ENCODE data around the gene CYP8B1. TPM values are rescaled to one million over a fixed set of nuclear protein-coding genes. Genes with fewer than 3 reads are reported as not detected.

The CYP8B1 gene
- total and polyA plus RNA-seq, 2 of the 13 experiments (the other 11 are each of a cell fraction or from before 2014, with no cell fraction given) = 0.58 to 2.0 TPM

DNA sequence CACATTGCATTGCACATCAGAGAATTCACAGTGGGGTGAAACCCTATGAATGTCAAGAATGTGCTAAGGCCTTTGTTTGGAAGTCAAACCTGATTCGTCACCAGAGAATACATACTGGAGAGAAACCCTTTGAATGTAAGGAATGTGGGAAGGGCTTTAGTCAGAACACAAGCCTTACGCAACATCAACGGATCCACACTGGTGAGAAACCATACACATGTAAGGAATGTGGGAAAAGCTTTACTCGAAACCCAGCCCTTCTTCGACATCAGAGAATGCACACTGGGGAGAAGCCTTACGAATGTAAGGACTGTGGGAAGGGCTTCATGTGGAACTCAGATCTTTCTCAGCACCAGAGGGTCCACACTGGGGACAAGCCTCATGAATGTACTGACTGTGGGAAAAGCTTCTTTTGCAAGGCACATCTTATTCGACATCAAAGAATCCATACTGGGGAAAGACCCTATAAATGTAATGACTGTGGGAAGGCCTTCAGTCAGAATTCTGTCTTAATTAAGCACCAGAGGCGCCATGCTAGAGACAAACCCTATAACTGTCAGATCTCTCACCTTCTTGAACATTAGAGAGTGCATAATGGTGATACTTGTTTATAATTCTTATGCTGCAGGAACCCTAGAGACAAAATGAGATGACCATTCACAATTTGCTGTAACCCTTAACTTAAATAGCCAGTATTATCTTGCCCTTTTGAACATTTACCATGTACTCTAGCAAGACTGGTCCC, 39.3 kb upstream of the CYP8B1 start (continued):
- TF ChIP-seq, protein P1, sequence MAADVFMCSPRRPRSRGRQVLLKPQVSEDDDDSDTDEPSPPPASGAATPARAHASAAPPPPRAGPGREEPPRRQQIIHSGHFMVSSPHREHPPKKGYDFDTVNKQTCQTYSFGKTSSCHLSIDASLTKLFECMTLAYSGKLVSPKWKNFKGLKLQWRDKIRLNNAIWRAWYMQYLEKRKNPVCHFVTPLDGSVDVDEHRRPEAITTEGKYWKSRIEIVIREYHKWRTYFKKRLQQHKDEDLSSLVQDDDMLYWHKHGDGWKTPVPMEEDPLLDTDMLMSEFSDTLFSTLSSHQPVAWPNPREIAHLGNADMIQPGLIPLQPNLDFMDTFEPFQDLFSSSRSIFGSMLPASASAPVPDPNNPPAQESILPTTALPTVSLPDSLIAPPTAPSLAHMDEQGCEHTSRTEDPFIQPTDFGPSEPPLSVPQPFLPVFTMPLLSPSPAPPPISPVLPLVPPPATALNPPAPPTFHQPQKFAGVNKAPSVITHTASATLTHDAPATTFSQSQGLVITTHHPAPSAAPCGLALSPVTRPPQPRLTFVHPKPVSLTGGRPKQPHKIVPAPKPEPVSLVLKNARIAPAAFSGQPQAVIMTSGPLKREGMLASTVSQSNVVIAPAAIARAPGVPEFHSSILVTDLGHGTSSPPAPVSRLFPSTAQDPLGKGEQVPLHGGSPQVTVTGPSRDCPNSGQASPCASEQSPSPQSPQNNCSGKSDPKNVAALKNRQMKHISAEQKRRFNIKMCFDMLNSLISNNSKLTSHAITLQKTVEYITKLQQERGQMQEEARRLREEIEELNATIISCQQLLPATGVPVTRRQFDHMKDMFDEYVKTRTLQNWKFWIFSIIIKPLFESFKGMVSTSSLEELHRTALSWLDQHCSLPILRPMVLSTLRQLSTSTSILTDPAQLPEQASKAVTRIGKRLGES (CRISPR knock-in tag; IDR thresholded peaks at IDR 0.05; ENCODE audit: borderline replicate concordance) = no peak
- TF ChIP-seq PHB2 (IDR thresholded peaks at IDR 0.05; ENCODE audit: partially characterized antibody) = no peak
- TF ChIP-seq ZNF558 (CRISPR knock-in tag; IDR thresholded peaks at IDR 0.05; ENCODE audit: borderline replicate concordance) = no peak
- no peak for TF ChIP-seq PRPF4 (IDR thresholded peaks at IDR 0.05; ENCODE audit: low read depth, low read length, poor library complexity, severe bottlenecking)
- no peak for TF ChIP-seq GTF2F1 (IDR thresholded peaks at IDR 0.05; ENCODE audit: low read length)
- no peak for TF ChIP-seq ARID2 (CRISPR knock-in tag; IDR thresholded peaks at IDR 0.05; ENCODE audit: borderline replicate concordance)
- TF ChIP-seq IRF2 (CRISPR knock-in tag; IDR thresholded peaks at IDR 0.05) = no peak
- TF ChIP-seq ZNF777 (CRISPR knock-in tag; IDR thresholded peaks at IDR 0.05) = no peak
- no peak for TF ChIP-seq RAD51 (IDR thresholded peaks at IDR 0.05; ENCODE audit: borderline replicate concordance)
- TF ChIP-seq, protein P2, sequence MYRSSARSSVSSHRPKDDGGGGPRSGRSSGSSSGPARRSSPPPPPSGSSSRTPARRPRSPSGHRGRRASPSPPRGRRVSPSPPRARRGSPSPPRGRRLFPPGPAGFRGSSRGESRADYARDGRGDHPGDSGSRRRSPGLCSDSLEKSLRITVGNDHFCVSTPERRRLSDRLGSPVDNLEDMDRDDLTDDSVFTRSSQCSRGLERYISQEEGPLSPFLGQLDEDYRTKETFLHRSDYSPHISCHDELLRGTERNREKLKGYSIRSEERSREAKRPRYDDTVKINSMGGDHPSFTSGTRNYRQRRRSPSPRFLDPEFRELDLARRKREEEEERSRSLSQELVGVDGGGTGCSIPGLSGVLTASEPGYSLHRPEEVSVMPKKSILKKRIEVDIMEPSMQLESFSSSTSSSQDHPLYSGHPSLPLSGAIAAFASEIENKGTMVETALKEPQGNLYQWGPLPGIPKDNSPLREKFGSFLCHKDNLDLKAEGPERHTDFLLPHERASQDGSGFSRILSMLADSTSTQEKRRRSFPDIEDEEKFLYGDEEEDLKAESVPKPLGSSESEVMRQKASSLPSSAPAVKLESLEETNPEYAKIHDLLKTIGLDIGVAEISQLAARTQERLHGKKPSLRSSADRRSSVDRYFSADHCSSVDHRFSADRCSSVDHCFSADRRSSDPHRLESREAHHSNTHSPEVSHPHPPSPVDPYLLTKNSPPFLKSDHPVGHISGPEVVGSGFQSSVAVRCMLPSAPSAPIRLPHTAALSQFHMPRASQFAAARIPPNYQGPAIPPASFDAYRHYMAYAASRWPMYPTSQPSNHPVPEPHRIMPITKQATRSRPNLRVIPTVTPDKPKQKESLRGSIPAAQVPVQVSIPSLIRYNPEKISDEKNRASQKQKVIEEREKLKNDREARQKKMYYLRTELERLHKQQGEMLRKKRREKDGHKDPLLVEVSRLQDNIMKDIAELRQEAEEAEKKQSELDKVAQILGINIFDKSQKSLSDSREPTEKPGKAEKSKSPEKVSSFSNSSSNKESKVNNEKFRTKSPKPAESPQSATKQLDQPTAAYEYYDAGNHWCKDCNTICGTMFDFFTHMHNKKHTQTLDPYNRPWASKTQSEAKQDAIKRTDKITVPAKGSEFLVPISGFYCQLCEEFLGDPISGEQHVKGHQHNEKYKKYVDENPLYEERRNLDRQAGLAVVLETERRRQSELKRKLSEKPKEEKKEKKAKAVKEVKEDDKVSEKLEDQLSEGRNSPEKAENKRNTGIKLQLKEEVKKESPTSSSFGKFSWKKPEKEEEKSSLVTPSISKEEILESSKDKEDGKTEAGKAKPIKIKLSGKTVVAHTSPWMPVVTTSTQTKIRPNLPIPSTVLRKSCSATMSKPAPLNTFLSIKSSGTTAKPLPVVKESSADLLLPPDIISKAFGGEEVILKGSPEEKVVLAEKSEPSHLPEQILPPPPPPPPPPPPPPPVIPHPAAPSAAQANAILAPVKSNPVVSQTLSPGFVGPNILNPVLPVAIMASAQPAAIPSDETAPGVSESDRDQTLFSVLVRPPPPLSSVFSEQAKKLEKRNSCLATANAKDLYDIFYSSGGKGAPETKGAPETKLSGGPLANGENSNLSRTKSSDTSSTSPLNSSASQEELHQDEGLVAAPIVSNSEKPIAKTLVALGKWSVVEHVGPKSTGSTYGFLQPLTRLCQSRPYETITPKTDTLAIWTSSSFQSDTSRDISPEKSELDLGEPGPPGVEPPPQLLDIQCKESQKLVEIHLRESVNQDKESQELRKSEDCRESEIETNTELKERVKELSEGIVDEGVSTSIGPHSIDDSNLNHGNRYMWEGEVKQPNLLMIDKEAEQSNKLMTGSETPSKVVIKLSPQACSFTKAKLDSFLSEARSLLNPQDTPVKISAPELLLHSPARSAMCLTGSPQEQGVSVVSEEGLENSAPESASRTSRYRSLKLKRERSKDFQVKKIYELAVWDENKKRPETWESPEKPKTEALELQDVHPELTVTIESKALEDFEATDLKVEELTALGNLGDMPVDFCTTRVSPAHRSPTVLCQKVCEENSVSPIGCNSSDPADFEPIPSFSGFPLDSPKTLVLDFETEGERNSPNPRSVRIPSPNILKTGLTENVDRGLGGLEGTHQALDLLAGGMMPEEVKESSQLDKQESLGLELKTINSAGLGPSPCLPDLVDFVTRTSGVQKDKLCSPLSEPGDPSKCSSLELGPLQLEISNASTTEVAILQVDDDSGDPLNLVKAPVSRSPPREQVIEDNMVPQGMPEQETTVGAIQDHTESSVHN (CRISPR knock-in tag; IDR thresholded peaks at IDR 0.05) = no peak
- no peak for TF ChIP-seq GATA4 (IDR thresholded peaks at IDR 0.05; ENCODE audit: borderline replicate concordance, low read depth)
- no peak for TF ChIP-seq ZNF24 (IDR thresholded peaks at IDR 0.05)
- no peak for TF ChIP-seq TBP (CRISPR knock-in tag; IDR thresholded peaks at IDR 0.05)
- TF ChIP-seq, protein P3, sequence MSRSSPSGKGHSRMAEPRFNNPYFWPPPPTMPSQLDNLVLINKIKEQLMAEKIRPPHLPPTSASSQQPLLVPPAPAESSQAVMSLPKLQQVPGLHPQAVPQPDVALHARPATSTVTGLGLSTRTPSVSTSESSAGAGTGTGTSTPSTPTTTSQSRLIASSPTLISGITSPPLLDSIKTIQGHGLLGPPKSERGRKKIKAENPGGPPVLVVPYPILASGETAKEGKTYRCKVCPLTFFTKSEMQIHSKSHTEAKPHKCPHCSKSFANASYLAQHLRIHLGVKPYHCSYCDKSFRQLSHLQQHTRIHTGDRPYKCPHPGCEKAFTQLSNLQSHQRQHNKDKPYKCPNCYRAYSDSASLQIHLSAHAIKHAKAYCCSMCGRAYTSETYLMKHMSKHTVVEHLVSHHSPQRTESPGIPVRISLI (CRISPR knock-in tag; IDR thresholded peaks at IDR 0.05; ENCODE audit: borderline replicate concordance) = no peak
- TF ChIP-seq JUND (CRISPR knock-in tag; IDR thresholded peaks at IDR 0.05) = no peak
- no peak for TF ChIP-seq RBFOX2 (IDR thresholded peaks at IDR 0.05; ENCODE audit: low read depth, low read length)
- TF ChIP-seq RORA (CRISPR knock-in tag; IDR thresholded peaks at IDR 0.05) = no peak
- no peak for TF ChIP-seq STAG1 (CRISPR knock-in tag; IDR thresholded peaks at IDR 0.05)

Data from HepG2 (cell line).